Stimulated activated naive CD8-positive, alpha-beta T cell treated with anti-CD3 and anti-CD28 coated beads, Interleukin-15, Interleukin-2, amounts not matched to agents 100 ng/mL and 50 ng/mL, for 24 hours (primary cell): ENCODE results near the gene A2M.

Experiments used
- H3K27ac Mint-ChIP-seq: one replicate; pipeline ENCODE4 v1.8.0; 2021; ENCODE audit warnings: mild to moderate bottlenecking, mixed read lengths
- H3K27me3 Mint-ChIP-seq: one replicate; pipeline ENCODE4 v1.8.0; 2021; ENCODE audit warnings: mixed read lengths
- H3K36me3 Mint-ChIP-seq: one replicate; pipeline ENCODE4 v1.8.0; 2021; ENCODE audit warnings: low read depth, mixed read lengths
- H3K4me1 Mint-ChIP-seq: one replicate; pipeline ENCODE4 v1.8.0; 2021; ENCODE audit warnings: low read depth, mixed read lengths
- H3K4me3 Mint-ChIP-seq: one replicate; pipeline ENCODE4 v1.8.0; 2021; ENCODE audit warnings: mild to moderate bottlenecking, mixed read lengths
- H3K9me3 Mint-ChIP-seq: one replicate; pipeline ENCODE4 v1.8.0; 2021; ENCODE audit warnings: mixed read lengths

A2M gene

GRCh38 chr12:9032202-9032964 is 83.3 kb downstream of the A2M start:
- Mint-ChIP-seq H3K4me1 (peaks cover 58% of the 10 kb centered on the region), H3K27me3 (peaks cover 5% of the 10 kb centered on the region), H3K27ac (peak overlapping the region; percentile 4), H3K4me3 (no peak overlapping the region), H3K36me3 (peaks cover 15% of the 10 kb centered on the region), H3K9me3 (peaks cover 4% of the 10 kb centered on the region)

DNA sequence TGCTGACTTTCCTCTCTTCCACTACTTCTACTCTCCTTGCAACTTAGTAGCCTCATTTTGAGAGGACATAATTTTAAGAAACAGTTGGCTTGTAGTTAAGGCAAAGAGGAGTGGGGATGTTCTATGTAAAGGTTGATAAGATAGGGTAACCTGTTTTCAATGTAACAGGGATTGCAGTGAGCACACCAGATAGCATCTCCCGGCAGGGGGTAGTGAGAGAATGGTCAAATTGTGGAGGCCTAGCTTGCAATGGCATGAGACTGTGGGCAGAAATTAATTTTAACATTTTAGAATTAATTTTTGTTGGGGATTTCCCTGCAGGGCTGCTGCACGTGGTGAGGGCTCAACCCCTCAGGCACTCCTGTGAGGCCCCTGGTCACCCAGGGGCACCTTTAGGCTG is 84.9 kb downstream of the A2M start:
- peaks cover 5% of the 10 kb centered on the region for H3K27me3 Mint-ChIP-seq
- H3K36me3 Mint-ChIP-seq: peaks cover 15% of the 10 kb centered on the region
- H3K4me3 Mint-ChIP-seq: no peak overlapping the region
- H3K27ac Mint-ChIP-seq: peak overlapping the region; percentile 43
- H3K4me1 Mint-ChIP-seq: peaks cover 47% of the 10 kb centered on the region
- peaks cover 4% of the 10 kb centered on the region for H3K9me3 Mint-ChIP-seq

- H3K27me3 Mint-ChIP-seq: peaks cover 5% of the 10 kb centered on the region
- peaks cover 10% of the 10 kb centered on the region for H3K36me3 Mint-ChIP-seq
- H3K4me3 Mint-ChIP-seq: peak overlapping the region; percentile 83
- peak overlapping the region; percentile 99 for H3K27ac Mint-ChIP-seq
- H3K9me3 Mint-ChIP-seq: peaks cover 4% of the 10 kb centered on the region
- peaks cover 40% of the 10 kb centered on the region for H3K4me1 Mint-ChIP-seq
Observed at GRCh38 chr12:9027161-9028059, 88.3 kb downstream of the A2M start.

GRCh38 chr12:9024512-9024911 is 91.2 kb downstream of the A2M start:
- Mint-ChIP-seq H3K27me3 (peaks cover 5% of the 10 kb centered on the region), H3K9me3 (peaks cover 9% of the 10 kb centered on the region), H3K4me1 (peaks cover 17% of the 10 kb centered on the region)

GRCh38 chr12:9022592-9022991 is 93.1 kb downstream of the A2M start:
- Mint-ChIP-seq H3K27me3 (peaks cover 2% of the 10 kb centered on the region), H3K4me3 (no peak overlapping the region), H3K4me1 (peaks cover 11% of the 10 kb centered on the region), H3K36me3 (peaks cover 17% of the 10 kb centered on the region), H3K9me3 (peaks cover 12% of the 10 kb centered on the region), H3K27ac (no peak overlapping the region)

More at GRCh38 chr12:9024512-9024911, 91.2 kb downstream of the A2M start:
- peaks cover 11% of the 10 kb centered on the region for H3K36me3 Mint-ChIP-seq
- no peak overlapping the region for H3K4me3 Mint-ChIP-seq
- no peak overlapping the region for H3K27ac Mint-ChIP-seq
